ENCODE data around the gene RNF40. TPM values are rescaled to one million over a fixed set of nuclear protein-coding genes. Genes with fewer than 3 reads are reported as not detected.

Gene RNF40
- total RNA-seq, 1 experiment from 2014 or later: 64.1 TPM

- ATAC-seq (no peak), DNase-seq (no peak)
- H4K20me1 ChIP-seq (ENCODE audit: low read length): no peaks in the 10 kb centered on the region
- no peak overlapping the region for H3K4me3 ChIP-seq (ENCODE audit: low read length)
- no peak overlapping the region for H3K27ac ChIP-seq (ENCODE audit: low read length)
- no peak overlapping the region for H3K9ac ChIP-seq (ENCODE audit: low read length)
- H3K36me3 ChIP-seq (ENCODE audit: low read depth, low read length): no peaks in the 10 kb centered on the region
- H3K4me2 ChIP-seq (ENCODE audit: low read length): no peak overlapping the region
- POLR2A ChIA-PET (ENCODE audit: unreplicated experiment): no interaction called here
- H3K9me2 ChIP-seq (replicated peaks; ENCODE audit: low read length): no peaks in the 10 kb centered on the region
- no TSS peak for BruUV-seq (replicated peaks)
- H3K9me3 ChIP-seq (ENCODE audit: low read length): no peaks in the 10 kb centered on the region
- peaks cover 8% of the 10 kb centered on the region for H3K4me1 ChIP-seq (ENCODE audit: insufficient read depth, low read length)
- CTCF ChIA-PET: no interaction called here
- H2AFZ ChIP-seq (ENCODE audit: low read length): no peak overlapping the region
- 0 out of 2 replicates have a peak, but pooled peaks cover 8% of the 10 kb centered on the region for H3K79me2 ChIP-seq (ENCODE audit: low read length)
- no peaks in the 10 kb centered on the region for H3K27me3 ChIP-seq (ENCODE audit: low read length)
- H3F3A ChIP-seq (ENCODE audit: low read length, unreplicated experiment): no peaks in the 10 kb centered on the region
- TF ChIP-seq CTCF (conservative IDR thresholded peaks at IDR 0.05; ENCODE audit: low read depth, low read length): no peak
- TF ChIP-seq EZH2 (IDR thresholded peaks at IDR 0.05; ENCODE audit: low read length, unreplicated experiment): no peak
- TF ChIP-seq EZH2phosphoT487 (IDR thresholded peaks at IDR 0.05; ENCODE audit: borderline replicate concordance, low read length): no peak
- intact Hi-C loops (cut with micrococcal nuclease): no loop called here
Observed at GRCh38 chr16:30755955-30756780, 6.0 kb upstream of the RNF40 start.

- intact Hi-C loops (cut with micrococcal nuclease): no loop called here
- DNase-seq (no peak), ATAC-seq (no peak)
- H4K20me1 ChIP-seq (ENCODE audit: low read length): no peaks in the 10 kb centered on the region
- TF ChIP-seq CTCF (conservative IDR thresholded peaks at IDR 0.05; ENCODE audit: low read depth, low read length) (no peak), EZH2phosphoT487 (IDR thresholded peaks at IDR 0.05; ENCODE audit: borderline replicate concordance, low read length) (no peak), EZH2 (IDR thresholded peaks at IDR 0.05; ENCODE audit: low read length, unreplicated experiment) (no peak)
- ChIA-PET POLR2A (ENCODE audit: unreplicated experiment) (no interaction called here), CTCF (no interaction called here)
- BruUV-seq (replicated peaks): no TSS peak
- no peak overlapping the region for H2AFZ ChIP-seq (ENCODE audit: low read length)
- H3K9ac ChIP-seq (ENCODE audit: low read length): no peak overlapping the region
- H3F3A ChIP-seq (ENCODE audit: low read length, unreplicated experiment): no peaks in the 10 kb centered on the region
- peaks cover 8% of the 10 kb centered on the region for H3K4me1 ChIP-seq (ENCODE audit: insufficient read depth, low read length)
- H3K4me3 ChIP-seq (ENCODE audit: low read length): no peak overlapping the region
- no peaks in the 10 kb centered on the region for H3K9me3 ChIP-seq (ENCODE audit: low read length)
- H3K4me2 ChIP-seq (ENCODE audit: low read length): no peak overlapping the region
- no peaks in the 10 kb centered on the region for H3K36me3 ChIP-seq (ENCODE audit: low read depth, low read length)
- no peaks in the 10 kb centered on the region for H3K27me3 ChIP-seq (ENCODE audit: low read length)
- H3K79me2 ChIP-seq (ENCODE audit: low read length): 0 out of 2 replicates have a peak, but pooled peaks cover 9% of the 10 kb centered on the region
- no peak overlapping the region for H3K27ac ChIP-seq (ENCODE audit: low read length)
- H3K9me2 ChIP-seq (replicated peaks; ENCODE audit: low read length): no peaks in the 10 kb centered on the region
Observed at GRCh38 chr16:30756781-30757100, 5.4 kb upstream of the RNF40 start.

DNA sequence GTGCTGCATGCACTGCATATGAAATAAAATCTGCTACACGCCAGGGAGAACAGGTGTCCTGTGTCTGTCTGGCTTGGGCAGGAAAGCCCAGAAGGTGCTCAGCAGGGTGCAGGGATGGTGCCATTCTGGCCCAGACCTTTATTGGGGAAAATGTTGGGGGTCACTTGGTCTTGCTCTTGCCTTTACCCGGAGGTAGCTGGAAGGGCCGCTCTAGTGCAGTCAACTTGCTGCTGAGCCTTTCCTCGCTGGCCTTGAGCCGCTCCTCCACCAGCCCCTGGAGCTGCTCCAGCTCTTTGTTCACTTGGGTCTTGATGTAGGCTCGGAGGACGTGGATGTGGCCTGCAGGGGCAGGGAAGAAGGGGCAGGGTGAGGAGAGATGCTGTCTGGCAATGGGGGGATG lies 4.8 kb upstream of the RNF40 start:
- Histone ChIP-seq H3K4me3 (ENCODE audit: low read length) (no peak overlapping the region), H3K27ac (ENCODE audit: low read length) (no peak overlapping the region), H4K20me1 (ENCODE audit: low read length) (no peaks in the 10 kb centered on the region), H3K4me2 (ENCODE audit: low read length) (no peak overlapping the region), H3K9ac (ENCODE audit: low read length) (no peak overlapping the region), H3F3A (ENCODE audit: low read length, unreplicated experiment) (no peaks in the 10 kb centered on the region), H3K9me3 (ENCODE audit: low read length) (no peaks in the 10 kb centered on the region), H3K27me3 (ENCODE audit: low read length) (no peaks in the 10 kb centered on the region), H2AFZ (ENCODE audit: low read length) (no peak overlapping the region), H3K79me2 (ENCODE audit: low read length) (peaks cover 10% of the 10 kb centered on the region), H3K4me1 (ENCODE audit: insufficient read depth, low read length) (peaks cover 8% of the 10 kb centered on the region), H3K9me2 (replicated peaks; ENCODE audit: low read length) (no peaks in the 10 kb centered on the region), H3K36me3 (ENCODE audit: low read depth, low read length) (no peaks in the 10 kb centered on the region)
- TF ChIP-seq EZH2phosphoT487 (IDR thresholded peaks at IDR 0.05; ENCODE audit: borderline replicate concordance, low read length): no peak
- TF ChIP-seq EZH2 (IDR thresholded peaks at IDR 0.05; ENCODE audit: low read length, unreplicated experiment): no peak
- TF ChIP-seq CTCF (conservative IDR thresholded peaks at IDR 0.05; ENCODE audit: low read depth, low read length): no peak
- intact Hi-C loops (cut with micrococcal nuclease): no loop called here
- ATAC-seq (no peak), DNase-seq (no peak)
- ChIA-PET POLR2A (ENCODE audit: unreplicated experiment) (no interaction called here), CTCF (no interaction called here)
- no TSS peak for BruUV-seq (replicated peaks)
